Measurements from ENCODE around the gene PCID2. TPM values are rescaled to one million over a fixed set of nuclear protein-coding genes. Genes with fewer than 3 reads are reported as not detected.

Gene PCID2
- total RNA-seq, 1 experiment from 2014 or later, result 39.7 TPM

GRCh38 chr13:113239986-113240385 is 31.5 kb upstream of the PCID2 start:
- ChIA-PET POLR2A (no interaction called here), CTCF (no interaction called here)
- Histone ChIP-seq H3K27me3 (ENCODE audit: control insufficient read depth, insufficient read depth, low read length) (no peaks in the 10 kb centered on the region), H3K36me3 (ENCODE audit: control insufficient read depth, insufficient read depth, low read length) (peaks cover 4% of the 10 kb centered on the region; the same call in 1 of the 2 replicates), H3K4me1 (ENCODE audit: control insufficient read depth, insufficient read depth, low read length) (no peaks in the 10 kb centered on the region), H3K27ac (ENCODE audit: low read length) (no peak overlapping the region), H3K9me3 (ENCODE audit: control insufficient read depth, insufficient read depth, low read depth, low read length) (no peaks in the 10 kb centered on the region), H3K4me3 (ENCODE audit: low read depth in 2 of 2, low read length in 2 of 2) (no peak overlapping the region)
- BruUV-seq (replicated peaks), result no TSS peak
- DNase-seq (ENCODE audit: low read depth, low spot score) (no peak), ATAC-seq (no peak)
- TF ChIP-seq TCF7L2 (IDR thresholded peaks at IDR 0.05; ENCODE audit: low read depth, low read length), result no peak
- TF ChIP-seq POLR2AphosphoS5 (IDR thresholded peaks at IDR 0.05; ENCODE audit: low read depth, low read length), result no peak
- no peak for TF ChIP-seq CTCF (IDR thresholded peaks at IDR 0.05)
- no peak for TF ChIP-seq REST (IDR thresholded peaks at IDR 0.05; ENCODE audit: insufficient read depth in 1 of 2, low read depth in 2 of 2, low read length in 1 of 2)
- no peak for TF ChIP-seq SIN3A (IDR thresholded peaks at IDR 0.05; ENCODE audit: borderline replicate concordance, insufficient read depth, low read depth, low read length)
- in situ Hi-C loops (cut with HindIII; ENCODE audit: low pct_unique_long_range_greater_than_20kb, low sequenced_read_pairs) (no loop called here), intact Hi-C loops (cut with micrococcal nuclease; ENCODE audit: unreplicated experiment) (no loop called here)

- POLR2A ChIA-PET, result no interaction called here
- Histone ChIP-seq H3K4me3 (ENCODE audit: low read depth in 2 of 2, low read length in 2 of 2) (no peak overlapping the region), H3K36me3 (ENCODE audit: control insufficient read depth, insufficient read depth, low read length) (peaks cover 4% of the 10 kb centered on the region; the same call in 1 of the 2 replicates), H3K9me3 (ENCODE audit: control insufficient read depth, insufficient read depth, low read depth, low read length) (no peaks in the 10 kb centered on the region), H3K27me3 (ENCODE audit: control insufficient read depth, insufficient read depth, low read length) (no peaks in the 10 kb centered on the region), H3K27ac (ENCODE audit: low read length) (no peak overlapping the region), H3K4me1 (ENCODE audit: control insufficient read depth, insufficient read depth, low read length) (no peaks in the 10 kb centered on the region)
- intact Hi-C loops (cut with micrococcal nuclease; ENCODE audit: unreplicated experiment) (no loop called here), in situ Hi-C loops (cut with HindIII; ENCODE audit: low pct_unique_long_range_greater_than_20kb, low sequenced_read_pairs) (no loop called here)
- CTCF ChIA-PET, result no interaction called here
- BruUV-seq (replicated peaks), result no TSS peak
- no peak for TF ChIP-seq CTCF (IDR thresholded peaks at IDR 0.05)
- no peak for TF ChIP-seq TCF7L2 (IDR thresholded peaks at IDR 0.05; ENCODE audit: low read depth, low read length)
- TF ChIP-seq SIN3A (IDR thresholded peaks at IDR 0.05; ENCODE audit: borderline replicate concordance, insufficient read depth, low read depth, low read length), result no peak
- TF ChIP-seq POLR2AphosphoS5 (IDR thresholded peaks at IDR 0.05; ENCODE audit: low read depth, low read length), result no peak
- TF ChIP-seq REST (IDR thresholded peaks at IDR 0.05; ENCODE audit: insufficient read depth in 1 of 2, low read depth in 2 of 2, low read length in 1 of 2), result no peak
- no peak for DNase-seq (ENCODE audit: low read depth, low spot score)
- ATAC-seq, result no peak
Observed at GRCh38 chr13:113239357-113239756, 30.9 kb upstream of the PCID2 start.
